GM19351 (cell line): Measurements from ENCODE around the gene AMTN.
"Not testable (repeated sequence)": the region's sequence is repeated elsewhere in the genome, so short reads cannot be mapped to it uniquely, and the experiment has no call there.

Source experiments
- ATAC-seq: cut with Tn5 transposase; IDR thresholded peaks from one replicate; pipeline ENCODE4 v1.9.1; 2021; ENCODE audit warnings: mild to moderate bottlenecking, moderate library complexity; ENCODE audit not compliant: unreplicated experiment

The AMTN gene, protein sequence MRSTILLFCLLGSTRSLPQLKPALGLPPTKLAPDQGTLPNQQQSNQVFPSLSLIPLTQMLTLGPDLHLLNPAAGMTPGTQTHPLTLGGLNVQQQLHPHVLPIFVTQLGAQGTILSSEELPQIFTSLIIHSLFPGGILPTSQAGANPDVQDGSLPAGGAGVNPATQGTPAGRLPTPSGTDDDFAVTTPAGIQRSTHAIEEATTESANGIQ

DNA sequence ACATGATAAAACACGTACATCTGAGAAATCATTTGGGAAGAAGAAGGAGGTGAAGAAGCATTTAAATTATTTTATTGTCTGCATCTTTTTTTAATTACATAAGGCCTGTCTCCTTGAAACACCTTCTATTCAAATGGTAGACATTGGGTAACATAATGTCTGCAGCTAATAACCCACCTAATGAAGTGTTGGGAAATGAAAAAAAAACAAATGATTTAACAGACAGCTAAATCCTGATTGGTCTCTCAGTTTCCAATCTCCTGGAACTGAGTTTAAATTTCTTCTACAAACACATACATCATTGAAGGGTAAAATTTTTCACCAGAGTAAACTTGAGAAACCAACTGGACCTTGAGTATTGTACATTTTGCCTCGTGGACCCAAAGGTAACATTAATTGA, at the start of gene AMTN:
TSS of gene AMTN (plus strand) at position 301 of the 400 bp plus-strand sequence. CDS start 209 bp downstream, outside the sequence.
- ATAC-seq: no peak

DNA sequence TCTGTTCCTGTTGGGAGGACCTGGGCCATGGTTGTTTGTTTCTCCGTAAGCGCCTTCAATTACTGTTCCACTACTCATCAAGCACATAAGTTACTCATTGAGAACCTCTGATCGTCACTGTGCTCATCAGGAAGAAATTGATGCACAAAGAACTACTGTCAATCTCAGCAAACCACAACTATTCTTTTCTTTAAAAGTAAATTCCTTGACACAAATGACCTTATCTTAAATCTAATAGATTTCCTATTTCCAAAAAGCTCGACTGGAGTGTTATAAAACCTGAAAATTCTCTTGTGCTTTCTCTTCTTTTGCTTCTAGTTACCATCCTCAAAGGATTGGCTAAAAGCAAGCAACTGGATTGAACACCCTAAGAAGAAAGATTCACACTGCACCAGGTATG, 46.5 kb upstream of the AMTN start, which contains the start of gene MUC7:
TSS of gene MUC7 (plus strand) at position 301 of the 400 bp plus-strand sequence. CDS start 1,825 bp downstream, outside the sequence.
- ATAC-seq: no peak

DNA sequence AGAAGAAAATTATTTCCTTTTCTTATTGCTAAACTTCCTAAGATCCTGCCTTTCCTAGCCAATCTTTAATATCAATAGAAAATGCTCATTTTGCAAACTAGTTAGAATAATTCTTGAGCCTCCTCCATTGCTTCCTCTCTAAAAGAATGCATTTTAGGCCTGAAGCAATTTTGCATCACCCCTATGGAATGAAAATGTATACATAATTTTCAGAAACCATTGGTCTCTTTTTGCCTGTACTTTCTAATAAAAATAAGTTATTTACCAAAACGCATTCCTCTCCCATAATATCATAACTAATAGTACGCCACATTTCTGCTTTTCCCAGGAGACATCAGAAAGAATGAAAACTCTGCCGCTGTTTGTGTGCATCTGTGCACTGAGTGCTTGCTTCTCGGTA, 44.7 kb upstream of the AMTN start:
- ATAC-seq: no peak

DNA sequence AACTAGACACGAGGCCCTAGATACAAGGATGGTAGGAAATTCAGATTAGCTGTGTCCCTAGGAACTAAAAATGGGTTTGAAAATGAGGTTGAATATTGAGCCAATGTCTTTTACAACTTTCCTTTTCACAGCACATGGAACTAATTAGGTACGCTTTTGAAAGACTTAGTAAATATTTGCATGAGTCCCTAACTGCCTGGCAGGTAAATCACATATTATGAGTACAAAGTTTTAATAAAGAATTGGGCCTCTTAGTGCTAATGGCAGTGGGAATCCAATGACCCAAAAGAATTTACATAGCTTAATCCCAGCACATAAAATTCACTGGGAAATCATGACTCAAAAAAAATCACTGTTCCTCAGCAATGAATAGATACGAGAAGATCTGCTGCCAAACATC, 29.6 kb upstream of the AMTN start:
- ATAC-seq: no peak

DNA sequence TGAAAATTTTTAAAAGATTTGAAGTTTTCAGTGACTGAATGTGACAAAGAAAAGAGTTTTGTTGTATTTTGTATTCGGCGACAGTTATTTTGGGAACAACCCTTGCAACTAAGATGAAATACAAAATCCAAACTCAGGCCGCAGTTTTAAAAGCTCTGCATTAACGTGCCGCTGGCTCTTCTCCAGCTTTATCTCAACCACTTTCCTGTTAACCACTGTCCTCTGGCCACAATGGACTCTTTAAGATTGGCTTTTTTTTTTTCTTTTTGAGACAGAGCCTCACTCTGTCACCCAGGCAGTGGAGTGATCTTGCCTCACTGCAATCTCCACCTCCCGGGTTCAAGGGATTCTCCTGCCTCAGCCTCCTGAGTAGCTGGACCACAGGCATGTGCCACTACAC, 22.1 kb upstream of the AMTN start:
- ATAC-seq: no peak

- ATAC-seq: not testable (repeated sequence)
Measured at GRCh38 chr4:70501838-70502237, 16.5 kb upstream of the AMTN start.

GRCh38 chr4:70504733-70505132, 13.6 kb upstream of the AMTN start:
- no peak for ATAC-seq

GRCh38 chr4:70505151-70505748, 13.1 kb upstream of the AMTN start:
- peak; percentile 96 for ATAC-seq

DNA sequence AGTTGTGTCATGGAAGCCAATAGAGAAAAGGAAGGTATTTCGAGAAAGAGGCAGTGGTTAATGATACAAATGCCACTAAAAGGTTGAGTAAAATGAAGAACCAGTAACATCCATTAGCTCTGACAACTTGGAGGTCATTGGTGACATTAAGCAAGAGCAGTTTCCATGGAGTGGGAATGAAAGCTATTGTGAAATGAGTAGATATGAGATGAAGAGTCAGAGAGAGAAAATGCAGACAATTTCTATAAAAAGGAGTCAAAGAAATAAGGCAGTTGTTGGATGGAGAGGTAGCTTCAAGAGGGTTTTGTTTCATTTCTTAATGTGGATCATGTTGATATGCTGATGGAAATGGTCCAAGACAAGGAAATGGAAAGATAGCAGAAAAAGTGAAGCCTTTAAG, 9.6 kb upstream of the AMTN start:
- no peak for ATAC-seq

DNA sequence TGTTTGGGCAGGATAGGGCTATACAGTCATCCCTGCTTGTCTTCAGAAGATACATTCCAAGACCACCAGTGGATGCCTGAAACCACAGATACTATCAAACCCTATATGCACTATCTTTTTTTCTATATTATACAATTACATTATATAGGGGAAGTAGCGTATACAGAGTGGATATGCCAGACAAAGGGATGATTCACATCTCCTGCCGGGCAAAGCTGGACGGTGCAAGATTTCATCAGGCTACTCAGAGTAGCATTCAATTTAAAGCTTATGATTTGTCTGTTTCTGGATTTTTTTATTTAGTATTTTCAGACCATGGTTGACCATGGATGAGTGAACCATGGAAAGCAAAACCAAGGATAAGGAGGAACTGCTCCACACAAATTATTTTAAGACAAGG, 7.0 kb upstream of the AMTN start:
- no peak for ATAC-seq

GRCh38 chr4:70515367-70516250, 2.8 kb upstream of the AMTN start:
- ATAC-seq: no peak

DNA sequence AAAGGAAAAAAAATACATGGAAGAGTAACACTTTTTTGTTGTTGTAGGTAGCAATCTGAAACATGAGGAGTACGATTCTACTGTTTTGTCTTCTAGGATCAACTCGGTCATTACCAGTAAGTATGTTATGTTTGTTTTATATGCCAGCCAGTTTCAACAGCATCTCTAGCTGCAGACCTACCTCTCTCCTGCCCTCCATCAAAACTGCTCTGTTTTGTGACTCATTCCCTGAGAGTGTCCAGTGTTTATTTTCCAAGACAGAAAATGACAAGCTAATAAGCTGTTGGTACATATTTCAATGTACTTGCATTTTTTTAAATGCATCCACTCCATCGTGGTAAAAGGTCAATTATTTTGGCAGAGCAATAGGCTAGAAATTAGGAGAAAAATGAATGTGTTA, 347 bp downstream of the AMTN start:
- no peak for ATAC-seq

GRCh38 chr4:70522626-70523025, 4.3 kb downstream of the AMTN start:
- ATAC-seq: no peak

- no peak for ATAC-seq
Measured at GRCh38 chr4:70530997-70531396, 12.6 kb downstream of the AMTN start.

DNA sequence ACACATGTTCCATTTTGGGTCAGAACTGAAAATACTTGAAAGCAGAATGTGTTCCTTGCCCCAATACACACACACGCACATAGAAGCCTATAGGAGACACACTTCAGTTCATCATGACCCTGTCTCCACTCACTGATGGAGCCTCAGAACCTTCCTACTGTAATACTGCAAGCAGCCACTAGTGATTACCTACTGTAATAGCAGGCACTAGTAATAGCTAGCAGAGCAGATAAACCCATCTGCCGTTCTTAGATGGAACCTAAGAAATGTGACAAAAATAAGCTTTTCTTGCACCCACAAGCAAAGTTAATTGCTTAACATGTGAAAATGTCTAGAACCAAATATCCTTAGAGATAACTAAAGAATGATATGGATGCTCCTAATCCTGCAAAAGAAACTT, 13.6 kb downstream of the AMTN start:
- ATAC-seq: peak; percentile 92

GRCh38 chr4:70533211-70533610, 14.8 kb downstream of the AMTN start:
- ATAC-seq: no peak

DNA sequence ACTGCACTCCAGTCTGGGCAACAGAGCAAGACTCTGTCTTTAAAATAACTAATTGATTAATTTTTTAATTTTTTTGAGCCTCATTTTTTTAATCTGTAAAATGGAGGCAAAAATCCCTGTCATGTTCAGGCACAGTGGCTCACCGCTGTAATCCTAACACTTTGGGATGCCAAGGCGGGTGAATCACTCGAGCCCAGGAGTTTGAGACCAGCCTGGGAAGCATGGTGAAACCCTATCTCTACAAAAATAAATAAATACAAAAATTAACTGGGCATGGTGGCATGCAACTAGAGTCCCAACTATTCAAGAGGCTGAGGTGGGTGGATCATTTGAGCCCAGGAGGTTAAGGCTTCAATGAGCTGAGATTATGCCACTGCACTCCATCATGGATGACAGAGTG, 15.4 kb downstream of the AMTN start:
- no peak for ATAC-seq

- not testable (repeated sequence) for ATAC-seq
Measured at GRCh38 chr4:70534886-70535285, 16.5 kb downstream of the AMTN start.

- no peak for ATAC-seq
Measured at GRCh38 chr4:70538869-70539268, 20.5 kb downstream of the AMTN start.

DNA sequence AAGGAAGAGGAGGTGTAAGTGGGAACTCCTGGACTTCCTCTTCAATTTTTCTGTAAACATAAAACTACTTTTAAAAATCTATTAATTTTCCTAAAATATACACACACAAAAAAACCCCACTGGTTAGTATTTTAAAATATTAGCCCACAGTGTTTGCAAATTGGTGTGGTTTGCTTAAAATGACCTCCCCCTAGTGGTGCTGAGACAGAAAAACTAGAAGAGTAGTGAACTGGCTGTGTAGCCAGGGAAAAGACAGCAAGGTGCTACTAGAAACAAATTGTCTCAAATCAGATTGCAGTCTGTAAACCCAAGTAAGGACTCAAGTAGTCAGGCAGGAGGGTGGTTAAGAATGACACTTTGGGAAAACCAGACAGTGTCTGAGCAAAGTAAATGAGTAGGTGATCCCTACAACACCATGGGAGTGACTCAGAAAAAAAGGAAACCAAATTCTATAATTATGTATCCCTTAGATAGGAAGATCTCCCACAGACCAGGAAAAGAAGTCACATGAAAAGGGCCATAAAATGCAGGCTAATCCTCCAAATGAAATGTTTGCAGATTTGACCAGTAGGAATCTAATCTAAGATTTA, 26.0 kb downstream of the AMTN start:
- ATAC-seq: peak; percentile 86

- no peak for ATAC-seq
Measured at GRCh38 chr4:70556856-70557255, 38.5 kb downstream of the AMTN start.
